MCF 10A (cell line): ENCODE measurements around the gene TEDC2. TPM values are rescaled to one million over a fixed set of nuclear protein-coding genes. Genes with fewer than 3 reads are reported as not detected.

Experiments
- BruUV-seq: library from RNA; stranded (reverse); fragments of 400-500 nt; replicated peaks from 2 replicates; lab custom pipeline; 2021; lab: Mats Ljungman, UMichigan
- CTCF ChIA-PET: fragments of 300-600 bp; sonication (Branson Sonifier 250); formaldehyde crosslinking; extraction: SDS; loops from one replicate; lab custom pipeline; 2021; ENCODE audit warnings: antibody characterized with exemption, inconsistent platforms; lab: Yijun Ruan, JAX
- POLR2A ChIA-PET: fragments of 300-600, 350-650 bp; sonication (Branson Sonifier 250); formaldehyde crosslinking; extraction: SDS; loops from one replicate; lab custom pipeline; 2020; ENCODE audit warnings: antibody characterized with exemption, inconsistent platforms; lab: Yijun Ruan, JAX
- DNase-seq: peaks from one replicate; pipeline ENCODE4 v3.0.0-alpha.2; 2018; ENCODE audit not compliant: unreplicated experiment
- H3K27ac Mint-ChIP-seq: one replicate; pipeline ENCODE4 v1.8.0; 2022; ENCODE audit warnings: mild to moderate bottlenecking, low read depth, mixed read lengths; ENCODE audit not compliant: unreplicated experiment
- H3K27me3 Mint-ChIP-seq: one replicate; pipeline ENCODE4 v1.8.0; 2022; ENCODE audit warnings: mixed read lengths; ENCODE audit not compliant: insufficient read depth, unreplicated experiment
- H3K36me3 Mint-ChIP-seq: one replicate; pipeline ENCODE4 v1.8.0; 2022; ENCODE audit warnings: mild to moderate bottlenecking, moderate library complexity, mixed read lengths; ENCODE audit not compliant: insufficient read depth, unreplicated experiment
- H3K4me1 Mint-ChIP-seq: one replicate; pipeline ENCODE4 v1.8.0; 2022; ENCODE audit warnings: mixed read lengths; ENCODE audit not compliant: insufficient read depth, unreplicated experiment
- H3K4me3 Mint-ChIP-seq: one replicate; pipeline ENCODE4 v1.8.0; 2022; ENCODE audit warnings: mild to moderate bottlenecking, moderate library complexity, mixed read lengths; ENCODE audit not compliant: unreplicated experiment
- H3K9me3 Mint-ChIP-seq: one replicate; pipeline ENCODE4 v1.8.0; 2022; ENCODE audit warnings: mixed read lengths; ENCODE audit not compliant: unreplicated experiment
- intact Hi-C: fragments of 100-400 bp; cut with micrococcal nuclease; formaldehyde crosslinking; loops from 2 replicates; pipeline ENCODE4 v1.14.1; 2022
- total RNA-seq: library from RNA; stranded (reverse); gene quantifications from 2 replicates; pipeline ENCODE4 v1.2.3, GENCODE V29; 2022
- TF ChIP-seq, protein P1 (sequence below): fragments of 200-600 bp; IDR thresholded peaks from one replicate; pipeline ENCODE4 v1.8.0; 2022; ENCODE audit warnings: antibody characterized with exemption, mild to moderate bottlenecking; ENCODE audit not compliant: unreplicated experiment

Gene TEDC2
- total RNA-seq, 1 experiment from 2014 or later = 6.9 TPM

DNA sequence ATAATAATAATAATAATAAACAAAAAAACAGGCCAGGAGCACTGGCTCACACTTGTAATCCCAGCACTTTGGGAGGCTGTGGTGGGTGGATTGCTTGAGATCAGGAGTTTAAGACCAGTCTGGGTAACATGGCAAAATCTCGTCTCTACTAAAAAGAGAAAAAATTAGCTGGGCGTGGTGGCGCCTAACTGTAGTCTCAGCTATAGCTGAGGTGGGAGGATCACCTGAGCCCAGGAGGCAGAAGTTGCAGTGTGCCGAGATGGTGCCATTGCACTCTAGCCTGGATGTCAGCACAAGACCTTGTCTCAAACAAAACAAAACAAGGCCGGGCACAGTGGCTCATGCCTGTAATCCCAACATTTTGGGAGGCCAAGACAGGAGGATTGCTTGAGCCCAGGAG is 35.1 kb downstream of the TEDC2 start:
- H3K9me3 Mint-ChIP-seq = no peaks in the 10 kb centered on the region
- BruUV-seq = no TSS peak
- H3K4me1 Mint-ChIP-seq = peaks cover 5% of the 10 kb centered on the region
- peaks cover 13% of the 10 kb centered on the region for H3K36me3 Mint-ChIP-seq
- no peaks in the 10 kb centered on the region for H3K27me3 Mint-ChIP-seq
- no peak for DNase-seq
- H3K4me3 Mint-ChIP-seq = no peak overlapping the region
- no peak overlapping the region for H3K27ac Mint-ChIP-seq
- intact Hi-C loops = no loop called here
- POLR2A ChIA-PET = no interaction called here
- CTCF ChIA-PET = no interaction called here
- TF ChIP-seq, protein P1, sequence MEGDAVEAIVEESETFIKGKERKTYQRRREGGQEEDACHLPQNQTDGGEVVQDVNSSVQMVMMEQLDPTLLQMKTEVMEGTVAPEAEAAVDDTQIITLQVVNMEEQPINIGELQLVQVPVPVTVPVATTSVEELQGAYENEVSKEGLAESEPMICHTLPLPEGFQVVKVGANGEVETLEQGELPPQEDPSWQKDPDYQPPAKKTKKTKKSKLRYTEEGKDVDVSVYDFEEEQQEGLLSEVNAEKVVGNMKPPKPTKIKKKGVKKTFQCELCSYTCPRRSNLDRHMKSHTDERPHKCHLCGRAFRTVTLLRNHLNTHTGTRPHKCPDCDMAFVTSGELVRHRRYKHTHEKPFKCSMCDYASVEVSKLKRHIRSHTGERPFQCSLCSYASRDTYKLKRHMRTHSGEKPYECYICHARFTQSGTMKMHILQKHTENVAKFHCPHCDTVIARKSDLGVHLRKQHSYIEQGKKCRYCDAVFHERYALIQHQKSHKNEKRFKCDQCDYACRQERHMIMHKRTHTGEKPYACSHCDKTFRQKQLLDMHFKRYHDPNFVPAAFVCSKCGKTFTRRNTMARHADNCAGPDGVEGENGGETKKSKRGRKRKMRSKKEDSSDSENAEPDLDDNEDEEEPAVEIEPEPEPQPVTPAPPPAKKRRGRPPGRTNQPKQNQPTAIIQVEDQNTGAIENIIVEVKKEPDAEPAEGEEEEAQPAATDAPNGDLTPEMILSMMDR = no peak

DNA sequence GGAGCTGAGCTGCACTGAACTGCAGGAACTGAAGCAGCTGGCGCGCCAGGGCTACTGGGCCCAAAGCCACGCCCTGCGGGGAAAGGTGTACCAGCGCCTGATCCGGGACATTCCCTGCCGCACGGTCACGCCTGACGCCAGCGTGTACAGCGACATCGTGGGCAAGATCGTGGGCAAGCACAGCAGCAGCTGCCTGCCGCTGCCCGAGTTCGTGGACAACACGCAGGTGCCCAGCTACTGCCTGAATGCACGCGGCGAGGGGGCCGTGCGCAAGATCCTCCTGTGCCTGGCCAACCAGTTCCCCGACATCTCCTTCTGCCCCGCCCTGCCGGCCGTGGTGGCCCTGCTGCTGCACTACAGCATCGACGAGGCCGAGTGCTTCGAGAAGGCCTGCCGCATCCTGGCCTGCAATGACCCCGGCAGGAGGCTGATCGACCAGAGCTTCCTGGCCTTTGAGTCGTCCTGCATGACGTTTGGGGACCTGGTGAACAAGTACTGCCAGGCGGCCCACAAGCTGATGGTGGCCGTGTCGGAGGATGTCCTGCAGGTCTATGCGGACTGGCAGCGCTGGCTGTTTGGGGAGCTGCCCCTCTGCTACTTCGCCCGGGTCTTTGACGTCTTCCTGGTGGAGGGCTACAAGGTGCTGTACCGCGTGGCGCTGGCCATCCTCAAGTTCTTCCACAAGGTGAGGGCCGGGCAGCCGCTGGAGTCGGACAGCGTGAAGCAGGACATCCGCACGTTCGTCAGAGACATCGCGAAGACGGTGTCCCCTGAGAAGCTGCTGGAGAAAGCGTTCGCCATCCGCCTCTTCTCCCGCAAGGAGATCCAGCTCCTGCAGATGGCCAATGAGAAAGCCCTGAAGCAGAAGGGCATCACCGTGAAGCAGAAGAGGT is 36.6 kb downstream of the TEDC2 start:
- H3K4me1 Mint-ChIP-seq = peaks cover 5% of the 10 kb centered on the region
- H3K36me3 Mint-ChIP-seq = peaks cover 13% of the 10 kb centered on the region
- H3K4me3 Mint-ChIP-seq = no peak overlapping the region
- ChIA-PET CTCF (interaction anchor here (0.6 to 0.7 kb wide), 2 partner anchors 66 to 69 kb away, joined by 3 read pairs; no protein-coding TSS in a partner anchor), POLR2A (interaction anchor here (0.6 kb wide), 1 partner anchor 302 kb away, joined by 3 read pairs; no protein-coding TSS in a partner anchor)
- no TSS peak for BruUV-seq
- DNase-seq = no peak
- H3K27ac Mint-ChIP-seq = no peak overlapping the region
- no peaks in the 10 kb centered on the region for H3K27me3 Mint-ChIP-seq
- TF ChIP-seq, protein P1 = no peak
- intact Hi-C loops = no loop called here
- no peaks in the 10 kb centered on the region for H3K9me3 Mint-ChIP-seq

DNA sequence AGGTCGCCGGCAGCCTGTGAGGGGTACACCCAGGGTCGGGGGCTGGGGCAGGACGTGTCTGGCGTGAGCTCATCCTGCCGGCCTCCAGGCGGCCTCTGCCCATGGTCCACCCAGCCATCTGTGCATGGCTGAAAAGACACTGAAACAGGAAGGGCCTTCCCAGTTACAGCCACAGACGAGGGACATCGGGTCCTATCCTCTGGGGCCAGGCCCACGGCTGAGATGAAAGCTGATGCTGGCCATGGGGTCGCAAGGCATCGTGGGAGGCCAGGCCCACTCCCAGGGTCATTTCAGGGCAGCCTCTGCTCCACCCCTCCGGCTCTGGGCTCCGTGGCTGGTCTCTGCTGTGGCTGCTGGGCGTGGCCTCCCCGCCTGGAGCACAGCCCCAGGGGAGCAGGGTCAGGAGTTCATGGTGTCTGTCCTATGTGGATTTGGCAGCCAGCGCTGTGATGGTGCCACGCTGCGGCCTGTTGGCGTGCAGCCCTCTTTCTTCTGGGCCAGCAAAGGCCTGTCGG is 37.3 kb downstream of the TEDC2 start:
- Mint-ChIP-seq H3K36me3 (peaks cover 13% of the 10 kb centered on the region), H3K27me3 (no peaks in the 10 kb centered on the region), H3K9me3 (no peaks in the 10 kb centered on the region), H3K27ac (no peak overlapping the region), H3K4me1 (peaks cover 5% of the 10 kb centered on the region), H3K4me3 (no peak overlapping the region)
- CTCF ChIA-PET = interaction anchor here (0.7 kb wide), 1 partner anchor 70 kb away, joined by 3 read pairs; no protein-coding TSS in a partner anchor
- intact Hi-C loops = no loop called here
- BruUV-seq = no TSS peak
- TF ChIP-seq, protein P1 = no peak
- POLR2A ChIA-PET = interaction anchor here (0.6 kb wide), 1 partner anchor 302 kb away, joined by 3 read pairs; no protein-coding TSS in a partner anchor
- DNase-seq = no peak
